HFF-Myc (cell line): ENCODE data around the gene NUPR1.

Source experiments
- DNase-seq: peaks from one replicate; pipeline ENCODE4 v3.0.0-alpha.2; 2011; ENCODE audit warnings: low read depth; ENCODE audit errors: extremely low read depth
- H3K4me3 ChIP-seq: replicated peaks from 2 replicates; pipeline ENCODE4 v1.5.1; 2011; ENCODE audit warnings: low read depth, mild to moderate bottlenecking, control low read depth, low read length
- CTCF ChIP-seq: IDR thresholded peaks from 2 replicates; pipeline ENCODE4 v1.5.1; 2012; ENCODE audit warnings: mild to moderate bottlenecking, low read depth, low read length, control low read depth; ENCODE audit errors: missing control alignments

Gene NUPR1

GRCh38 chr16:28511801-28512789 lies 26.7 kb downstream of the NUPR1 start:
- no peak overlapping the region for H3K4me3 ChIP-seq
- TF ChIP-seq CTCF: no peak
- no peak for DNase-seq

- TF ChIP-seq CTCF: no peak
- no peak overlapping the region for H3K4me3 ChIP-seq
- no peak for DNase-seq
These were observed 27.7 kb downstream of the NUPR1 start for GRCh38 chr16:28511031-28511430.

- DNase-seq: no peak
- H3K4me3 ChIP-seq: no peak overlapping the region
- no peak for TF ChIP-seq CTCF
These were observed 33.2 kb downstream of the NUPR1 start for GRCh38 chr16:28505489-28506137.

GRCh38 chr16:28504707-28505404 lies 33.9 kb downstream of the NUPR1 start:
- no peak overlapping the region for H3K4me3 ChIP-seq
- no peak for TF ChIP-seq CTCF
- DNase-seq: no peak

- no peak for DNase-seq
- no peak for TF ChIP-seq CTCF
- H3K4me3 ChIP-seq: no peak overlapping the region
These were observed 35.1 kb downstream of the NUPR1 start for GRCh38 chr16:28503470-28504259.

- no peak overlapping the region for H3K4me3 ChIP-seq
- no peak for DNase-seq
- TF ChIP-seq CTCF: no peak
These were observed 36.5 kb downstream of the NUPR1 start for GRCh38 chr16:28502290-28502689.
